HepG2 (cell line): ENCODE data around the gene EPB41. TPM values are rescaled to one million over a fixed set of nuclear protein-coding genes. Genes with fewer than 3 reads are reported as not detected.

Experiments used
- ETV6 ChIP-seq: sonication (generic); formaldehyde crosslinking; conservative IDR thresholded peaks from 2 replicates; pipeline ENCODE4 v1.4.0; 2020; ENCODE audit warnings: missing genetic modification reagents
- GFI1 ChIP-seq: sonication (generic); formaldehyde crosslinking; IDR thresholded peaks from 2 replicates; pipeline ENCODE4 v1.5.0; 2020; ENCODE audit warnings: missing genetic modification reagents, mild to moderate bottlenecking, borderline replicate concordance
- IRF1 ChIP-seq: sonication (generic); formaldehyde crosslinking; IDR thresholded peaks from 2 replicates; pipeline ENCODE4 v1.4.0; 2020; ENCODE audit warnings: low read depth, mild to moderate bottlenecking, missing genetic modification reagents
- KLF16 ChIP-seq, 2 experiments: sonication (generic) in 1 of 2; formaldehyde crosslinking in 1 of 2; IDR thresholded peaks; 2 replicates each; pipeline versions ENCODE4 v1.6.1 to v1.8.0; 2016 to 2023; ENCODE audit warnings: missing genetic modification reagents in 2 of 2, missing compliant biosample characterization in 1 of 2
- NAIF1 ChIP-seq: sonication (generic); formaldehyde crosslinking; IDR thresholded peaks from 2 replicates; pipeline ENCODE4 v1.5.0; 2020; ENCODE audit warnings: mild to moderate bottlenecking, missing genetic modification reagents, borderline replicate concordance
- PAF1 ChIP-seq: IDR thresholded peaks from 2 replicates; pipeline ENCODE4 v1.6.1; 2016; ENCODE audit warnings: missing genetic modification reagents, missing compliant biosample characterization
- SNAPC4 ChIP-seq: sonication (generic); formaldehyde crosslinking; IDR thresholded peaks from 2 replicates; pipeline ENCODE4 v1.4.0; 2020; ENCODE audit warnings: mild to moderate bottlenecking, missing genetic modification reagents
- THAP11 ChIP-seq: IDR thresholded peaks from 2 replicates; pipeline ENCODE4 v1.6.1; 2016; ENCODE audit warnings: missing biosample characterization, missing genetic modification reagents
- ZNF24 ChIP-seq: fragments of 450-650 bp; IDR thresholded peaks from 2 replicates; pipeline ENCODE4 v1.6.1; 2017; ENCODE audit warnings: antibody characterized with exemption, mild to moderate bottlenecking
- ZNF275 ChIP-seq: sonication (generic); formaldehyde crosslinking; IDR thresholded peaks from 2 replicates; pipeline ENCODE4 v1.8.0; 2022; ENCODE audit warnings: missing genetic modification reagents, mild to moderate bottlenecking, inconsistent platforms, borderline replicate concordance
- ZNF326 ChIP-seq: sonication (generic); formaldehyde crosslinking; IDR thresholded peaks from 2 replicates; pipeline ENCODE4 v1.4.0; 2020; ENCODE audit warnings: missing genetic modification reagents, borderline replicate concordance
- ZNF614 ChIP-seq: IDR thresholded peaks from 2 replicates; pipeline ENCODE4 v1.6.1; 2018; ENCODE audit warnings: missing biosample characterization, missing genetic modification reagents, inconsistent platforms, borderline replicate concordance
- polyA plus RNA-seq, 8 experiments: library from polyadenylated mRNA; depleted of rRNA in 3 of 8; stranded (reverse) in 7 of 8; unstranded in 1 of 8; fragments of >200 nt; fragmentation: Illumina TruSeq in 4 of 8; extraction: Trizol in 4 of 8; gene quantifications; 2 replicates each; pipeline versions ENCODE4 v1.2.1 to v1.2.3, GENCODE V29; 2011 to 2016; ENCODE audit warnings: low read depth in 4 of 8, missing spikeins in 1 of 8, mixed read lengths in 1 of 8; ENCODE audit not compliant: insufficient read depth in 1 of 8
- total RNA-seq, 5 experiments: library from RNA; depleted of rRNA; stranded (reverse); fragments of >200 nt; fragmentation: Illumina TruSeq; extraction: Trizol; gene quantifications; 2 replicates each; pipeline ENCODE4 v1.2.3, GENCODE V29; 2016; ENCODE audit warnings: low read depth in 1 of 5
- TF ChIP-seq, protein P1 (sequence below): sonication (generic); formaldehyde crosslinking; IDR thresholded peaks from 2 replicates; pipeline ENCODE4 v1.4.0; 2020; ENCODE audit warnings: low read depth, missing genetic modification reagents
- TF ChIP-seq, protein P2 (sequence below): sonication (generic); formaldehyde crosslinking; conservative IDR thresholded peaks from 2 replicates; pipeline ENCODE4 v1.4.0; 2020; ENCODE audit warnings: missing genetic modification reagents

The EPB41 gene
- total and polyA plus RNA-seq, 2 of the 13 experiments (the other 11 are each of a cell fraction or from before 2014, with no cell fraction given): 34.5 to 46.7 TPM

- no peak for TF ChIP-seq SNAPC4 (CRISPR knock-in tag)
- TF ChIP-seq ZNF24: no peak
- 0 out of 2 replicates have a peak, but pooled peaks have one; percentile 54 for TF ChIP-seq ZNF614 (CRISPR knock-in tag)
- TF ChIP-seq, protein P1, sequence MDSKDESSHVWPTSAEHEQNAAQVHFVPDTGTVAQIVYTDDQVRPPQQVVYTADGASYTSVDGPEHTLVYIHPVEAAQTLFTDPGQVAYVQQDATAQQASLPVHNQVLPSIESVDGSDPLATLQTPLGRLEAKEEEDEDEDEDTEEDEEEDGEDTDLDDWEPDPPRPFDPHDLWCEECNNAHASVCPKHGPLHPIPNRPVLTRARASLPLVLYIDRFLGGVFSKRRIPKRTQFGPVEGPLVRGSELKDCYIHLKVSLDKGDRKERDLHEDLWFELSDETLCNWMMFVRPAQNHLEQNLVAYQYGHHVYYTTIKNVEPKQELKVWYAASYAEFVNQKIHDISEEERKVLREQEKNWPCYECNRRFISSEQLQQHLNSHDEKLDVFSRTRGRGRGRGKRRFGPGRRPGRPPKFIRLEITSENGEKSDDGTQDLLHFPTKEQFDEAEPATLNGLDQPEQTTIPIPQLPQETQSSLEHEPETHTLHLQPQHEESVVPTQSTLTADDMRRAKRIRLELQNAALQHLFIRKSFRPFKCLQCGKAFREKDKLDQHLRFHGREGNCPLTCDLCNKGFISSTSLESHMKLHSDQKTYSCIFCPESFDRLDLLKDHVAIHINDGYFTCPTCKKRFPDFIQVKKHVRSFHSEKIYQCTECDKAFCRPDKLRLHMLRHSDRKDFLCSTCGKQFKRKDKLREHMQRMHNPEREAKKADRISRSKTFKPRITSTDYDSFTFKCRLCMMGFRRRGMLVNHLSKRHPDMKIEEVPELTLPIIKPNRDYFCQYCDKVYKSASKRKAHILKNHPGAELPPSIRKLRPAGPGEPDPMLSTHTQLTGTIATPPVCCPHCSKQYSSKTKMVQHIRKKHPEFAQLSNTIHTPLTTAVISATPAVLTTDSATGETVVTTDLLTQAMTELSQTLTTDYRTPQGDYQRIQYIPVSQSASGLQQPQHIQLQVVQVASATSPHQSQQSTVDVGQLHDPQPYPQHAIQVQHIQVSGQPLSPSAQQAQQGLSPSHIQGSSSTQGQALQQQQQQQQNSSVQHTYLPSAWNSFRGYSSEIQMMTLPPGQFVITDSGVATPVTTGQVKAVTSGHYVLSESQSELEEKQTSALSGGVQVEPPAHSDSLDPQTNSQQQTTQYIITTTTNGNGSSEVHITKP (CRISPR knock-in tag): no peak
- TF ChIP-seq ZNF275: no peak
- TF ChIP-seq IRF1 (CRISPR knock-in tag): no peak
- no peak; the same call in 1 of the 2 replicates for TF ChIP-seq ETV6 (CRISPR knock-in tag)
- no peak for TF ChIP-seq ZNF326 (CRISPR knock-in tag)
- peak; percentile 66; the same call in 1 of the 2 replicates for TF ChIP-seq GFI1
- no peak for TF ChIP-seq NAIF1 (CRISPR knock-in tag)
- TF ChIP-seq KLF16 (CRISPR knock-in tag; IDR thresholded peaks at IDR 0.05): peak in 1 of 2 experiments; percentile 27; a peak in 1 of 4 replicates
- TF ChIP-seq, protein P2, sequence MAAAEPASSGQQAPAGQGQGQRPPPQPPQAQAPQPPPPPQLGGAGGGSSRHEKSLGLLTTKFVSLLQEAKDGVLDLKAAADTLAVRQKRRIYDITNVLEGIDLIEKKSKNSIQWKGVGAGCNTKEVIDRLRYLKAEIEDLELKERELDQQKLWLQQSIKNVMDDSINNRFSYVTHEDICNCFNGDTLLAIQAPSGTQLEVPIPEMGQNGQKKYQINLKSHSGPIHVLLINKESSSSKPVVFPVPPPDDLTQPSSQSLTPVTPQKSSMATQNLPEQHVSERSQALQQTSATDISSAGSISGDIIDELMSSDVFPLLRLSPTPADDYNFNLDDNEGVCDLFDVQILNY (CRISPR knock-in tag): no peak
- peak; percentile 56; the same call in 1 of the 2 replicates for TF ChIP-seq THAP11 (CRISPR knock-in tag)
- no peak for TF ChIP-seq PAF1 (CRISPR knock-in tag)
Observed at GRCh38 chr1:28882009-28882628, 32.2 kb upstream of the EPB41 start (continued).
